Adrenal gland (tissue), 12 donors: ENCODE data around the gene DOCK4. TPM values are rescaled to one million over a fixed set of nuclear protein-coding genes. Genes with fewer than 3 reads are reported as not detected.

Source experiments
- DNase-seq, 7 donors: peaks; one replicate each; pipeline ENCODE4 v3.0.0-alpha.2; 2019 to 2020
- H3K27ac ChIP-seq, 5 donors: fragments of 200-600 bp; sonication (generic) in 4 of 5; 1 replicate in 3 of 5; 2 replicates in 2 of 5; pipeline versions ENCODE4 v1.5.1 to v1.8.0; 2016 to 2020; ENCODE audit warnings: mild to moderate bottlenecking in 1 of 5
- H3K27me3 ChIP-seq: fragments of 200-600 bp; 2 replicates; pipeline ENCODE4 v1.8.0; 2021
- H3K36me3 ChIP-seq, 2 donors: fragments of 200-600 bp; replicated peaks in 1 of 2; 1 replicate in 1 of 2; 2 replicates in 1 of 2; pipeline versions ENCODE4 v1.5.1 to v1.8.0; 2018 to 2022
- H3K4me1 ChIP-seq, 2 donors: fragments of 200-600 bp; replicated peaks in 1 of 2; 1 replicate in 1 of 2; 2 replicates in 1 of 2; pipeline versions ENCODE4 v1.5.1 to v1.8.0; 2018 to 2021
- H3K4me3 ChIP-seq, 4 donors: fragments of 200-600 bp; sonication (generic) in 3 of 4; one replicate each; pipeline ENCODE4 v1.5.1; 2016 to 2018
- H3K9me3 ChIP-seq, 3 donors: fragments of 200-600 bp; sonication (generic) in 1 of 3; replicated peaks in 1 of 3; 1 replicate in 2 of 3; 2 replicates in 1 of 3; pipeline versions ENCODE4 v1.5.1 to v1.8.0; 2016 to 2021
- CTCF ChIP-seq, 6 experiments: fragments of 450-650 bp in 4 of 6; fragments of 200-600 bp in 2 of 6; sonication (generic) in 1 of 6; IDR thresholded peaks; 1 replicate in 5 of 6; 2 replicates in 1 of 6; pipeline versions ENCODE4 v1.5.1 to v1.8.0; 2016 to 2021; ENCODE audit warnings: antibody characterized with exemption in 6 of 6, mild to moderate bottlenecking in 2 of 6, moderate library complexity in 1 of 6
- POLR2A ChIP-seq, 2 donors: fragments of 450-650 bp; IDR thresholded peaks; one replicate each; pipeline ENCODE4 v1.6.1; 2017; ENCODE audit warnings: antibody characterized with exemption in 2 of 2, mild to moderate bottlenecking in 2 of 2, moderate library complexity in 1 of 2
- WGBS, 4 donors: extraction: QIAGEN DNeasy Blood & Tissue Kit in 2 of 4; methylation state at CpG; one replicate each; pipeline versions ENCODE4 v1.1.5 to v1.1.7; 2013 to 2017; 5-methylcytosine and 5-hydroxymethylcytosine counted together
- intact Hi-C, 2 donors: fragments of 100-400 bp; cut with DNase I; formaldehyde crosslinking; loops; one replicate each; pipeline versions ENCODE4 v1.14.1 to v1.15.0; 2022 to 2023
- polyA plus RNA-seq, 3 donors: library from polyadenylated mRNA; stranded (reverse); fragments of 200-250 nt in 2 of 3; fragments of 350-450 nt in 1 of 3; fragmentation: Illumina TruSeq in 1 of 3; extraction: RNeasy Lipid Tissue Mini Kit (QIAGEN cat#74804) in 1 of 3; gene quantifications; one replicate each; pipeline ENCODE4 v1.2.3, GENCODE V29; 2013 to 2014
- total RNA-seq, 9 donors: library from RNA; depleted of rRNA in 4 of 9; stranded (reverse); fragments of >200 nt in 4 of 9; fragments of 120-200 nt in 1 of 9; fragmentation: NEBNext Ultra II Directional in 1 of 9; extraction: Animal tissue kit (Norgen Biotek cat#: 25700) in 1 of 9; gene quantifications; one replicate each; pipeline versions ENCODE4 v1.1.0 to v1.2.4, GENCODE V29; 2013 to 2023
- donor health status: healthy with polysubstance abuse.
- donor health status: Bipolar disorder and iron deficiency.
- donor health status: DM: yes; HTN: yes; CAD: no.
- donor health status: DM: no; HTN: no; CAD: no.
- donor health status: DM: no; HTN: no; CAD: no.
- donor health status: DM: yes; HTN: yes; CAD: no.

The DOCK4 gene
- total and polyA plus RNA-seq, 12 donors = 6.2 to 37.6 (median 21.1) TPM

GRCh38 chr7:112238852-112239610, 32.8 kb upstream of the DOCK4 start:
- no peak for TF ChIP-seq POLR2A (IDR thresholded peaks at IDR 0.05)
- TF ChIP-seq CTCF (IDR thresholded peaks at IDR 0.05) = no peak
- H3K36me3 ChIP-seq = no peaks in the 10 kb centered on the region
- intact Hi-C loops = no loop called here
- no peaks in the 10 kb centered on the region for H3K9me3 ChIP-seq
- 95 to 98% (median 95%) methylated on average over 7 to 9 of the region's 9 CpGs for WGBS, 4 donors
- H3K4me3 ChIP-seq = no peak overlapping the region
- H3K4me1 ChIP-seq = no peaks in the 10 kb centered on the region
- H3K27ac ChIP-seq = no peak overlapping the region
- no peaks in the 10 kb centered on the region for H3K27me3 ChIP-seq
- no peak for DNase-seq

- H3K4me3 ChIP-seq = no peak overlapping the region
- H3K27ac ChIP-seq = no peak overlapping the region
- H3K27me3 ChIP-seq = no peaks in the 10 kb centered on the region
- peaks cover 0 to 4% of the 10 kb centered on the region in 2 donors for H3K4me1 ChIP-seq
- no peaks in the 10 kb centered on the region for H3K9me3 ChIP-seq
- H3K36me3 ChIP-seq = no peaks in the 10 kb centered on the region
- DNase-seq = no peak
- WGBS, 4 donors = 98 to 100% (median 99%) methylated on average over 3 of the region's 3 CpGs
- intact Hi-C loops = no loop called here
- no peak for TF ChIP-seq POLR2A (IDR thresholded peaks at IDR 0.05)
- no peak for TF ChIP-seq CTCF (IDR thresholded peaks at IDR 0.05)
Observed at GRCh38 chr7:112238330-112238729, 32.1 kb upstream of the DOCK4 start.

GRCh38 chr7:112236597-112236996, 30.4 kb upstream of the DOCK4 start:
- intact Hi-C loops = no loop called here
- DNase-seq = no peak
- no peak overlapping the region for H3K4me3 ChIP-seq
- H3K4me1 ChIP-seq = peaks cover 1 to 9% of the 10 kb centered on the region in 2 donors
- H3K27ac ChIP-seq = no peak overlapping the region
- TF ChIP-seq CTCF (IDR thresholded peaks at IDR 0.05) (no peak), POLR2A (IDR thresholded peaks at IDR 0.05) (no peak)
- 93 to 96% (median 95%) methylated on average over 2 of the region's 2 CpGs for WGBS, 4 donors
- H3K27me3 ChIP-seq = no peaks in the 10 kb centered on the region
- no peaks in the 10 kb centered on the region for H3K9me3 ChIP-seq
- H3K36me3 ChIP-seq = no peaks in the 10 kb centered on the region

- Histone ChIP-seq H3K27me3 (no peaks in the 10 kb centered on the region), H3K36me3 (no peaks in the 10 kb centered on the region), H3K27ac (no peak overlapping the region), H3K9me3 (no peaks in the 10 kb centered on the region), H3K4me3 (no peak overlapping the region), H3K4me1 (peaks cover 5 to 9% of the 10 kb centered on the region in 2 donors)
- 96 to 97% (median 97%) methylated on average over 1 of the region's 1 CpG for WGBS, 4 donors
- DNase-seq = no peak
- intact Hi-C loops = no loop called here
- TF ChIP-seq CTCF (IDR thresholded peaks at IDR 0.05) (no peak), POLR2A (IDR thresholded peaks at IDR 0.05) (no peak)
Observed at GRCh38 chr7:112234147-112234546, 27.9 kb upstream of the DOCK4 start.
